Stomach smooth muscle (tissue), 2 donors: ENCODE data around the gene ERGIC1.

ENCODE experiments used
- H3K27ac ChIP-seq: one replicate; pipeline ENCODE4 v1.7.0; 2013; ENCODE audit warnings: mild to moderate bottlenecking, low read length, inconsistent platforms
- H3K27me3 ChIP-seq, 2 donors: one replicate each; pipeline ENCODE4 v1.7.0; 2013; ENCODE audit warnings: low read length in 2 of 2; ENCODE audit not compliant: insufficient read depth in 2 of 2, control insufficient read depth in 1 of 2
- H3K36me3 ChIP-seq, 2 donors: one replicate each; pipeline ENCODE4 v1.7.0; 2013; ENCODE audit warnings: low read length in 2 of 2; ENCODE audit not compliant: control insufficient read depth in 2 of 2, insufficient read depth in 2 of 2
- H3K4me1 ChIP-seq: one replicate; pipeline ENCODE4 v1.7.0; 2013; ENCODE audit warnings: low read length; ENCODE audit not compliant: control insufficient read depth, insufficient read depth
- H3K4me3 ChIP-seq, 2 donors: one replicate each; pipeline ENCODE4 v1.7.0; 2013; ENCODE audit warnings: low read length in 2 of 2
- H3K9ac ChIP-seq, 2 donors: one replicate each; pipeline ENCODE4 v1.7.0; 2013; ENCODE audit warnings: low read length in 2 of 2, mild to moderate bottlenecking in 1 of 2
- H3K9me3 ChIP-seq, 2 donors: one replicate each; pipeline ENCODE4 v1.7.0; 2013; ENCODE audit warnings: low read length in 2 of 2; ENCODE audit not compliant: control insufficient read depth in 2 of 2
- donor health status: healthy.
- donor health status: Pancreatic carcinoma.

ERGIC1 gene

DNA sequence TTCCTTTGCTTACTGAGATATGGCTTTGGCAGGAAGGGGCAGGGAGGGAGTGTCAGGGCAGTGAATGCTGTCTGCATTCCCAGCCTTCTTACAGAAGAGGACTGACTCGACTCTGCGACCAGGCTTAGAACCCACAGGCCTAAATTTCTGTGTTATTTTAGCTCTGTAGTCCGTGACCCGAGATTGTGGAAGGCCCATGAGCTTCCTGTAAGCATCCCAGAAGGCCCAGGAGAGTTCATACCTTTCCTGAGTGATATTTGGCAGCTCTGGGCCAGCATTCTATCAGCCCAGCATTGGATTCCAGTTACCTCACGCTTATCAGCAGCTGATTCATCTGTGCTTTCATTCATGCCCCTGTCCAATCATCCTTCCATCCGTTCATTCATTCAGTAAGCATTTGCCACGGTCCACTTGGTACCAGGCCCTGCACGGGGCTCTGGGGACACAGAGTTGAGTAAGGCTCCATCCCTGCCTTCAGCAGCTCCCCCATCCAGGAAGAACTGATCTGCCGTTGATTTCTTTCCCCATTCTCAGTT is 97.0 kb downstream of the ERGIC1 start:
- Histone ChIP-seq H3K4me1 (peaks cover 13% of the 10 kb centered on the region), H3K27me3 (no peaks in the 10 kb centered on the region), H3K9ac (peak overlapping the region in 1 of 2 donors; percentile 11), H3K4me3 (no peak overlapping the region), H3K27ac (peak overlapping the region; percentile 49), H3K9me3 (no peaks in the 10 kb centered on the region), H3K36me3 (peaks cover 16 to 39% of the 10 kb centered on the region in 2 donors)

DNA sequence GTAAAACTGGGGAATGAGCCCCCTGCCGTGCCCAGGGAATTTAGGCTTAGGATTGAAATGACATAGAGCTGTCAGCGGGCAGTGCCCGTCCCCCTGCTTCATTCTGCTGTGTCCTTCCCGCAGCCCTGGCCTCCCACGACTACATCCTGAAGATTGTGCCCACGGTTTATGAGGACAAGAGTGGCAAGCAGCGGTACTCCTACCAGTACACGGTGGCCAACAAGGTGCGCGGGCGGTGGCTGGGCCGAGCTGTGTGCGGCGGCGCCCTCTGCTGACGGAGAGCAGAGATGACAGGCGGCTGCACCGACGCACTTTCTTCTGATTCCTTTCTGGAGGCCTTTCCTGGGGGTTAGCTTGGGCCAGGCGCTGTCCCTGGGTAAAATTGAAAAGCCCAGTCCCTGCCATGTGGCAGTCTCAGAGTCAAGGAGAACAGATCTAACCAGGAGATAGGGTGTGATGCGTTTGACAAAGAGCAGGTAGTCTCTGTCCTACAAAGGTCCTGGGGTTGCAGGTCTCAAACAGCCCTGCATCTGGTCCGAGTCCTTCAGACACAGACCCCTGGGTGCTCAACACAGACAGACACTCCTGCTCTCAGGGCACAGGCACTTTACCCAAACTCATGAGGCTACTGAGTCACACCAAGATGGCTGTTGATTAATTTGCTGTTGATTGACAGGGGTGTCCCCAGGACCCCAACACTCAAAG is 98.4 kb downstream of the ERGIC1 start:
- no peak overlapping the region for H3K27ac ChIP-seq
- peak overlapping the region in 1 of 2 donors; percentile 15 for H3K4me3 ChIP-seq
- no peak overlapping the region for H3K9ac ChIP-seq
- no peaks in the 10 kb centered on the region for H3K9me3 ChIP-seq
- no peaks in the 10 kb centered on the region for H3K27me3 ChIP-seq
- H3K36me3 ChIP-seq: peaks cover 23 to 38% of the 10 kb centered on the region in 2 donors
- peaks cover 13% of the 10 kb centered on the region for H3K4me1 ChIP-seq

DNA sequence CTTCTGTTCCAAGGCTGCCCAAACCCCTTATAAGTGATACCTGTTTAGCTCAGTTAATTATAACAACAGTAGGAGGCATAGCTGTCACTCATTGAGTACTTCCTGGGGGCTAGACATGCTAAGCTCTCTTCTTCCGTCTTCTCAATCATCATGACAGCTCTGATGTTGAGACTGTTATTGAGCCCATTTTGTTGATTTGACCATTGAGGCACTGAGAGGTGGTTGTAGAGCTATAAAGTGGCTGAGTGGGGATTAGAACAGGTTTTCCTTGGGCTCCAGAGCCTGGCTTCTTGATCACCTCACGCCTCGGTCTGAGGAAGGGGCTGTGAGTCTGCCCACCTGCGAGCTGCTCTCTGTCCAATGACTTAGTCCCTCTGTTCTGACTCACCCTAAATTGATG is 99.2 kb downstream of the ERGIC1 start:
- Histone ChIP-seq H3K36me3 (peaks cover 26 to 33% of the 10 kb centered on the region in 2 donors), H3K9me3 (no peaks in the 10 kb centered on the region), H3K4me1 (peaks cover 13% of the 10 kb centered on the region), H3K4me3 (no peak overlapping the region), H3K9ac (no peak overlapping the region), H3K27ac (no peak overlapping the region), H3K27me3 (no peaks in the 10 kb centered on the region)

DNA sequence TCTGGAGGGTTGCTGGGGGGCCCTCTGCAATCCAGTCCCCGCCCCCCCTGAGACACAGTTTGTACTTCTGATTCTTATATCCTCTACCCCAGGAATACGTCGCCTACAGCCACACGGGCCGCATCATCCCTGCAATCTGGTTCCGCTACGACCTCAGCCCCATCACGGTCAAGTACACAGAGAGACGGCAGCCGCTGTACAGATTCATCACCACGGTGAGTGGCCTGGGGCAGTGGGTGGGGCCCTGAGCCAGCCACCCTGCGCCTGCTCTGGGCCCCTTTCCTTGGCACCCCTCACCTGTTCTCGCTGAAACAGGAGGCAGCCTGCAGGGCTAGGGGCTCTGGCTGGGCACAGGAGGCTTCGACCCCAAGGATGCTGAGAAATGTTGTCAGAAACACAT is 101.0 kb downstream of the ERGIC1 start:
- Histone ChIP-seq H3K9me3 (no peaks in the 10 kb centered on the region), H3K27ac (no peak overlapping the region), H3K36me3 (peaks cover 26 to 38% of the 10 kb centered on the region in 2 donors), H3K4me3 (no peak overlapping the region), H3K27me3 (no peaks in the 10 kb centered on the region), H3K9ac (no peak overlapping the region), H3K4me1 (peaks cover 13% of the 10 kb centered on the region)

DNA sequence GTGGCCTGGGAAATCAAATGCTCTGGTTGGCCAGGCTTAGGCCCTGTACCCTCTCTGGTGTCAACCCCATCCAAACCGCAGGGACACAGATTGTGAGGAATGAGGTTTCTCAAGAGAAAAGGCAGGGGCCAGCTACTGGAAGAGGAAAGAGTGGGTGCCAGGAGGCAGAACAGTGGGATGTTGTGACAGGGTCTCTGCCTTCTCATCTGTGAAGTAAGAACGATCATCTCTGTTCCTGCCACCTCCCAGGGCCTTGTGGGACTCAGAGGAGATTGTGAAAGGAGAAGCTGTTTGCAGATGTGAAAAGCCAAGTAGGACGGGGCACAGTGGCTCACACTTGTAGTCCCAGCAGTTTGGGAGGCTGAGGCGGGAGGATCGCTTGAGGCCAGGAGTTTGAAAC is 102.3 kb downstream of the ERGIC1 start:
- Histone ChIP-seq H3K36me3 (peaks cover 26 to 48% of the 10 kb centered on the region in 2 donors), H3K4me3 (no peak overlapping the region), H3K27ac (no peak overlapping the region), H3K9ac (peak overlapping the region in 1 of 2 donors; percentile 5), H3K9me3 (no peaks in the 10 kb centered on the region), H3K4me1 (peaks cover 13% of the 10 kb centered on the region), H3K27me3 (no peaks in the 10 kb centered on the region)

DNA sequence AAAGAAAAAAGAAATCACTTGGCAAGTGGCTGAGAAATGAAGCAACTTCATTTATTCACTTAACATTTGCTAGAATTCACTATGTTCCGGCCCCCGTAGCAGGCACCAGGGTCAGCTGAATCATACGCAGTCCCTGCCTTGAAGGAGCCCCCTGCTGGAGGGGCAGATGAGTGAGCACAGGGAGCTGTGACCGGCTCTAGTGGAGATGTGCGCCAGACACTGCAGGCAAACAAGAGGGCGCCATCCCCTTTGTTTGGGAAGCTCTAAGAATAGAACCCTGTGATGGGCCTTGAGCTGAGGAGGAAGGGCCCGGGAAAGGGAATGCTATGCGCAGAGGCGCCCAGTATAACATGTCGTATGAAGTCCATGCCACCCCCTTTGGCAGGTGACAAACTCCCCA is 105.0 kb downstream of the ERGIC1 start:
- H3K36me3 ChIP-seq: peaks cover 30 to 41% of the 10 kb centered on the region in 2 donors
- H3K4me3 ChIP-seq: no peak overlapping the region
- H3K9ac ChIP-seq: no peak overlapping the region
- no peaks in the 10 kb centered on the region for H3K9me3 ChIP-seq
- H3K27ac ChIP-seq: no peak overlapping the region
- peaks cover 13% of the 10 kb centered on the region for H3K4me1 ChIP-seq
- no peaks in the 10 kb centered on the region for H3K27me3 ChIP-seq

DNA sequence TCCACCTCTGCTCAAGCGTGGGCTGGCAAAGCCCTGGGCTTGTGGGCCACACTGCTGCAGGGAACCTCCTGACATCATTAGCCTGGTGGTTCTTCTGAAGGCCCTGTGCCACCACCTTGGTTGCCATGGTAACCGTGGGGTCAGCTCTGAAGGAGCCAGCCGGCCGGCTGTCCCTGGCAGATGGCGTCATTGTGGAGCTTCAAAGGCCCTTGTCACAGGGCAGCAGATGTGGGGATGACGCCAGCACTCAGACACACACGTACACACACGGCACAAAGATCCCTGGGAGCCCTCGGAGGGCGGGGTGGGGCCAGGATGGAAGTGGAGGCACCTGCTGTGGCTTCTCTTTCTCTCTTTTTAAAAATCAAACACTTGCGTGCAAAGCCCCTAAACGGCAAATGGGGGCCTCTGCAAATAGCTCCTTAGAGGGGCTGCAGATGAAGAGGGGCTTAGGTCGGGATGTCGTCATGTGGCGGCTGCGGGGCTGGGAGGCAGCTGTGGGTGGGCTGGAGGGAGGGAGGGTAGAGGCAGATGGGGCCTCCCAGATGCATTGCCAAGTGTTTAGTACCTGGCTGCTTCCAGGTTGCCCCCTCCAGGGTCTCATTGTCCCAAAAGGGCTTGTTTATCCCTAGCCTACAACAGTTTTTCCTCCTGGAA is 105.7 kb downstream of the ERGIC1 start:
- peaks cover 29 to 39% of the 10 kb centered on the region in 2 donors for H3K36me3 ChIP-seq

DNA sequence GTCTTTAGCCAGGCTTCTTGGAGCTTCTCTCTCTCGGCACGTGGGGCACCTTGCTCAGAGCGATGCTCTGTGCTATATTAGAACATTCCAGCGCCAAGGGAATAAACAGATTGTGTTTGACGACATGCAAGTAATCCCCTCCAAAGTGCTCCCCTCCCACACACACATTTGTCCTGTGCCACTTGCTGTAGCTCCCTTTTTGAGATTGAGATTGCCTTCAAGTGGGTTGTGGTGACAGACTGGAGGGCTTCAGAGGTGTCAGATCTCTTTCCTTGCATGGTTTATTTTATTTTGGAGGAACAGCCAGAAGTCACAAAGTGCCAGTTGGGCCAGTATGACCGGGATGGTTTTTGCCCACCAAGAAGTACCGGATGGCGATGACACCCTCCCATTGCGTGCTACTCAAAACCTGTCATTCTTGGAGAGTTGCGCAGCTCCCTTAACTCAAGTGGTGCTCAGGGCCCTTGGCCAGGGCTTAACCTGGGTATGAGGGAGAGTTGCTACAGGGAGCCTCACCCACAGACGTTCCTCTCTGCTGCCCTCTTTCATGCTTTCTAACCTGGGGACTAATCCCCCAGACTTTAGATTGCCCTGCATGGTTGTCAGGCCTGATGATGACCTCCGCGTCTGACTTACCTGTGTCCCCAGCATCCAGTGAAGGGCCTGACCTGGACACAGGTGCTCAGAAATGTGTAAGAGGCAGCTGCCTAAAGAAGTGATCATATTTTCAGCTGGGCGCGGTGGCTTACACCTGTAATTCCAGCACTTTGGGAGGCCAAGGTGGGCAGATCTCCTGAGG is 106.4 kb downstream of the ERGIC1 start:
- Histone ChIP-seq H3K27ac (no peak overlapping the region), H3K9ac (no peak overlapping the region), H3K27me3 (no peaks in the 10 kb centered on the region), H3K4me1 (peaks cover 13% of the 10 kb centered on the region), H3K4me3 (no peak overlapping the region), H3K36me3 (peaks cover 30 to 38% of the 10 kb centered on the region in 2 donors), H3K9me3 (no peaks in the 10 kb centered on the region)

More for the DNA sequence above, 105.7 kb downstream of the ERGIC1 start:
- peaks cover 13% of the 10 kb centered on the region for H3K4me1 ChIP-seq
- no peaks in the 10 kb centered on the region for H3K27me3 ChIP-seq
- H3K9me3 ChIP-seq: no peaks in the 10 kb centered on the region
- no peak overlapping the region for H3K27ac ChIP-seq
- H3K9ac ChIP-seq: no peak overlapping the region
- no peak overlapping the region for H3K4me3 ChIP-seq

DNA sequence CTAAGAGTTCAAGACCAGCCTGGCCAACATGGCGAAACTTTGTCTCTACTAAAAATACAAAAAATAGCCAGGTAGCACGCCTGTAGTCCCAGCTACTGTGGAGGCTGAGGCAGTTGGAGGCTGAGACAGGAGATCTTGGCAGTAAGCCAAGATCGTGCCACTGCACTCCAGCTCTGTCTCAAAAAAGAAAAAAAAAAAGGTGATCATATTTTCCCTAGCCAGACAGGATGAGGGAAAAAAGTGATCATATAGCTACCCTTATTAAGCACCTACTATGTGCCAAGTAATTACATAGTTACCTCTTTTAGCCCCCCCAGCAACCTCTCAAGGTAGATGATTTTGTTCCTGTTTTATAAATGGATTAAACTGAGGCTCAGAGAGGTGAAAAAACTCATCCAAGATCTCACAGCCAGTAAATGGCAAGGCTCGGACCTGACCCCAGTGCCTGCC is 107.0 kb downstream of the ERGIC1 start:
- H3K9ac ChIP-seq: no peak overlapping the region
- peaks cover 32 to 37% of the 10 kb centered on the region in 2 donors for H3K36me3 ChIP-seq
- peaks cover 13% of the 10 kb centered on the region for H3K4me1 ChIP-seq
- H3K9me3 ChIP-seq: no peaks in the 10 kb centered on the region
- no peak overlapping the region for H3K27ac ChIP-seq
- H3K4me3 ChIP-seq: no peak overlapping the region
- no peaks in the 10 kb centered on the region for H3K27me3 ChIP-seq

DNA sequence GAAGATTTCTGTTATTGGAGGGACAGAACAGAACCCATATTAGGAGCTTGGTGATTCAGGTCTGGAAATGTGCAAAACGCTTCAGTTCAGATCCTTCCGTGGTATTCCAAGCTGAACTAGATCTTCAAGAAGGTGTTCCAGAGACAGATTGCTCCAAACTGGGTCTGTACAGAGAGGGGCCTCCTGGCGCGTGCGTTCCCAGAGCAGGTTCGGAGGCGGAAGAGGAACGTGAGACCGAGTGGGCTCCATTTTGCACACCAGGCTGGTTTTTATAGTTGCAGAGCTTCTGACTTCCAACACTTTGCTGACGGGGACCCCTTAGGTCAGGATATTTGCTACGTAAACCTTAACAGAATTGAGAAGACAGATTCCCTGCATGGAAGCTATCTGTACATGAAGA is 108.5 kb downstream of the ERGIC1 start:
- H3K9ac ChIP-seq: no peak overlapping the region
- H3K9me3 ChIP-seq: no peaks in the 10 kb centered on the region
- H3K4me1 ChIP-seq: peaks cover 13% of the 10 kb centered on the region
- H3K36me3 ChIP-seq: peaks cover 32 to 37% of the 10 kb centered on the region in 2 donors
- no peak overlapping the region for H3K27ac ChIP-seq
- H3K4me3 ChIP-seq: no peak overlapping the region
- no peaks in the 10 kb centered on the region for H3K27me3 ChIP-seq
